ENCODE measurements around the gene NAP1L4. TPM values are rescaled to one million over a fixed set of nuclear protein-coding genes. Genes with fewer than 3 reads are reported as not detected.

NAP1L4 gene
- total RNA-seq, 2 experiments from 2014 or later = 262 to 285 TPM

GRCh38 chr11:2897048-2897447, 95.1 kb downstream of the NAP1L4 start:
- Histone ChIP-seq H3K27me3 (ENCODE audit: control insufficient read depth in 1 of 2, insufficient read depth in 2 of 2, low read length in 2 of 2) (no peaks in the 10 kb centered on the region), H3K4me3 (ENCODE audit: low read length) (no peak overlapping the region), H3K27ac (ENCODE audit: low read depth in 1 of 2, low read length in 2 of 2) (no peak overlapping the region), H3K4me1 (ENCODE audit: insufficient read depth, low read length) (peaks cover 51% of the 10 kb centered on the region), H3K36me3 (ENCODE audit: insufficient read depth, low read length) (no peaks in the 10 kb centered on the region), H3K9me3 (ENCODE audit: control insufficient read depth in 1 of 2, insufficient read depth in 1 of 2, low read length in 2 of 2) (no peaks in the 10 kb centered on the region)
- Mint-ChIP-seq H3K36me3 (ENCODE audit: low read depth) (no peaks in the 10 kb centered on the region), H3K27me3 (no peaks in the 10 kb centered on the region), H3K4me3 (no peak overlapping the region), H3K4me1 (ENCODE audit: low read depth) (peaks cover 46% of the 10 kb centered on the region), H3K9me3 (no peaks in the 10 kb centered on the region), H3K27ac (no peak overlapping the region)
- ChIA-PET POLR2A (no interaction called here), CTCF (no interaction called here)
- ATAC-seq (ENCODE audit: poor library complexity) = no peak
- no peak for TF ChIP-seq CTCF (IDR thresholded peaks at IDR 0.05)
- no peak for DNase-seq
- intact Hi-C loops (cut with DNase I, micrococcal nuclease) = loop anchor here in 1 of 2 experiments (10.0 kb wide), 2 partner anchors 702 to 1132 kb away; partner anchors contain the start of gene CTSD

GRCh38 chr11:2896047-2896446, 96.1 kb downstream of the NAP1L4 start:
- Mint-ChIP-seq H3K9me3 (no peaks in the 10 kb centered on the region), H3K4me1 (ENCODE audit: low read depth) (peaks cover 50% of the 10 kb centered on the region), H3K36me3 (ENCODE audit: low read depth) (no peaks in the 10 kb centered on the region), H3K4me3 (peak overlapping the region; percentile 54), H3K27me3 (no peaks in the 10 kb centered on the region), H3K27ac (no peak overlapping the region)
- Histone ChIP-seq H3K4me3 (ENCODE audit: low read length) (no peak overlapping the region), H3K4me1 (ENCODE audit: insufficient read depth, low read length) (peaks cover 52% of the 10 kb centered on the region), H3K36me3 (ENCODE audit: insufficient read depth, low read length) (no peaks in the 10 kb centered on the region), H3K27ac (ENCODE audit: low read depth in 1 of 2, low read length in 2 of 2) (no peak overlapping the region), H3K9me3 (ENCODE audit: control insufficient read depth in 1 of 2, insufficient read depth in 1 of 2, low read length in 2 of 2) (no peaks in the 10 kb centered on the region), H3K27me3 (ENCODE audit: control insufficient read depth in 1 of 2, insufficient read depth in 2 of 2, low read length in 2 of 2) (no peaks in the 10 kb centered on the region)
- TF ChIP-seq CTCF (IDR thresholded peaks at IDR 0.05) = no peak
- CTCF ChIA-PET = interaction anchor here (0.9 kb wide), 1 partner anchor 363 kb away, joined by 3 read pairs; no protein-coding TSS in a partner anchor
- intact Hi-C loops (cut with DNase I, micrococcal nuclease) = loop anchor here in 1 of 2 experiments (10.0 kb wide), 2 partner anchors 701 to 1131 kb away; partner anchors contain the start of gene CTSD
- POLR2A ChIA-PET = interaction anchor here (1.1 to 1.3 kb wide), 2 partner anchors 11 to 363 kb away, joined by 3 read pairs; no protein-coding TSS in a partner anchor
- ATAC-seq (ENCODE audit: poor library complexity) (no peak), DNase-seq (no peak)

Other genes with a start within 250 kb of the NAP1L4 start
- 1 to 10 TPM; 1.9 to 2.5 TPM for gene CDKN1C, start 106.6 kb downstream of the NAP1L4 start, total RNA-seq
- gene PHLDA2, start 62.9 kb downstream of the NAP1L4 start, total RNA-seq = 1 to 10 TPM; 1.1 to 1.3 TPM
- 10 to 100 TPM; 24.1 to 25.2 TPM for gene CARS1, start 65.1 kb upstream of the NAP1L4 start, total RNA-seq
- gene OSBPL5, start 173.0 kb upstream of the NAP1L4 start, total RNA-seq = 1 to 10 TPM; 6.7 to 9.1 TPM
- gene MRGPRG, start 226.5 kb upstream of the NAP1L4 start, total RNA-seq = not detected
- not detected for gene MRGPRE, start 240.1 kb upstream of the NAP1L4 start, total RNA-seq